Loucy (cell line): ENCODE data around the gene EVC.

Source experiments
- CTCF ChIP-seq: fragments of 200-600 bp; sonication (generic); conservative IDR thresholded peaks from 2 replicates; pipeline ENCODE4 v1.5.1; 2014; ENCODE audit warnings: mild to moderate bottlenecking, antibody characterized with exemption, low read length
- EZH2phosphoT487 ChIP-seq: fragments of 200-600 bp; IDR thresholded peaks from 2 replicates; pipeline ENCODE4 v1.6.1; 2018; ENCODE audit warnings: antibody characterized with exemption, mild to moderate bottlenecking, moderate library complexity, borderline replicate concordance

DNA sequence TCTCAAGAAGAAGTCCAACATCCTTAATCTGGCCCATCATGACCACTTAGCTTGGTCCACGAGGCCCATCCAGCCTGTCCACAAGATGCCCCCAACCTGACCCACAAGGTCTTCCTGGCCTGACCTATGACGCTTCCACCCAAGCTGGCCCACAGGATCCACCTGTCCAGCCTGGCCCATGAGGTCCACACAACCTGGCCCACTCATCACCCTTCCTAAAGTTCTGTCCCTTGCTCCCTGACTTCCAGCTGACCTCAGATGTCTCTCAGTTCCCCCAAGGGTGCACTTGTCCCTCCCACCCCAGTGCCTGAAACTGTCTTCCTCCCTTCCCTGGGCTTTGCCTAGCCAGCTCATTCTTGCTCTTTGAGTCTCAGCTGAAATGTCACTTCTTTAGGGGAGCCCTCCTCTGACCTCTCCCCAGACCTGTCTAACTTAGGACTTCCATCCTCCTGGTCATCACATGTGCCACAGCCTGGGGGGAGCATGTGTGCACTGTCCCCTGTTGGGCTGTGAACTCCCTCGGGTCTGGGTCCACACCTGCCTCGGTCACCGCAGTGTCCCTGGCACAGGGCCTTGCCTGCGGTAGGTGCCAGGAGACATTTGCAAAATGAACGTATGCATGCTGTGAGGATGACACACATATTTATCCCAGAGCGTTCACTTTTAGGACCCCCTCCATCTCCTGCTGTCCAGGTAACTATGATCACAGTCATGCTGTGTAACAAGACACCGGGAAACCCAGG lies 61.7 kb downstream of the EVC start:
- no peak for TF ChIP-seq CTCF
- TF ChIP-seq EZH2phosphoT487: no peak
